Sciatic nerve (tissue), 2 donors: ENCODE results near the gene MAEL. TPM values are rescaled to one million over a fixed set of nuclear protein-coding genes. Genes with fewer than 3 reads are reported as not detected.

Experiments used
- ATAC-seq: fragments of 200-7000 bp; cut with Tn5 transposase; one replicate; pipeline ENCODE4 v1.9.1; 2020; ENCODE audit warnings: mild to moderate bottlenecking, moderate library complexity
- DNase-seq: peaks from one replicate; pipeline ENCODE4 v3.0.0-alpha.2; 2020; ENCODE audit warnings: low spot score
- intact Hi-C: fragments of 100-400 bp; cut with DNase I; formaldehyde crosslinking; loops from one replicate; pipeline ENCODE4 v1.14.2; 2022
- total RNA-seq: library from RNA; stranded (reverse); fragmentation: NEBNext Ultra II Directional; extraction: Animal tissue kit (Norgen Biotek cat#: 25700); gene quantifications from one replicate; pipeline ENCODE4 v1.2.1, GENCODE V29; 2021
- donor health status: DM: no; HTN: no; CAD: no.
- donor health status: DM: no; HTN: no; CAD: no.

MAEL gene
- total RNA-seq, 1 donor from 2014 or later: 0.62 TPM

GRCh38 chr1:167071286-167071685 is 82.2 kb downstream of the MAEL start:
- ATAC-seq: no peak
- no peak for DNase-seq
- intact Hi-C loops: loop anchor here (5.0 kb wide), 1 partner anchor 1746 kb away; no protein-coding TSS in a partner anchor

Other genes with a start within 250 kb of the MAEL start
- gene POGK, start 149.8 kb upstream of the MAEL start, total RNA-seq: 55.1 TPM
- 16.9 TPM for gene TADA1, start 113.0 kb upstream of the MAEL start, total RNA-seq
- gene ILDR2, start 13.7 kb upstream of the MAEL start, total RNA-seq: 6.7 TPM
- not detected for gene GPA33, start 101.1 kb downstream of the MAEL start, total RNA-seq
- 0.22 TPM for gene STYXL2, start 104.8 kb downstream of the MAEL start, total RNA-seq
- 33.1 TPM for gene POU2F1, start 231.6 kb downstream of the MAEL start, total RNA-seq